HG02981 (cell line): ENCODE measurements around the gene NDRG4.
"Not testable (repeated sequence)": the region's sequence is repeated elsewhere in the genome, so short reads cannot be mapped to it uniquely, and the experiment has no call there.

Experiments
- ATAC-seq: cut with Tn5 transposase; IDR thresholded peaks from one replicate; pipeline ENCODE4 v1.9.1; 2021; ENCODE audit warnings: mild to moderate bottlenecking, moderate library complexity; ENCODE audit not compliant: unreplicated experiment

The NDRG4 gene

GRCh38 chr16:58464916-58465731 lies 34.8 kb upstream of the NDRG4 start:
- no peak for ATAC-seq

DNA sequence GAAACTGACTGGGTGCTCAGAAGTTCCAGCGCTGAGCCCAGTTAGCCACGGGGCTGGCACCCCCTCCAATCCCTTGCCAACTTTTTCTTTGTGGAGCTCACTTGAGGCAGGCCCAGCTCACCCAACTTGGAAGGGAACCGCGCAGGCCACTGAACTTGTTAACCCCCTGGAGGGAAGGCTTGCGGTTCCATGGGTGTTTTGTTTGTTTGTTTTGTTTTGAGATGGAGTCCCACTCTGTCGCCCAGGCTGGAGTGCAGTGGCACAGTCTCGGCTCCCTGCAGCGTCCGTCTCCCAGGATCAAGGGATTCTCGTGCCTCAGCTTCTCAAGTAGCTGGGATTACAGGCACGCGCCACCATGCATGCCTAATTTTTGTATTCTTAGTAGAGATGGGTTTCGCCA lies 34.1 kb upstream of the NDRG4 start:
- ATAC-seq: no peak

GRCh38 chr16:58466396-58466795 lies 33.5 kb upstream of the NDRG4 start:
- no peak for ATAC-seq

GRCh38 chr16:58467905-58468304 lies 32.0 kb upstream of the NDRG4 start:
- ATAC-seq: no peak

DNA sequence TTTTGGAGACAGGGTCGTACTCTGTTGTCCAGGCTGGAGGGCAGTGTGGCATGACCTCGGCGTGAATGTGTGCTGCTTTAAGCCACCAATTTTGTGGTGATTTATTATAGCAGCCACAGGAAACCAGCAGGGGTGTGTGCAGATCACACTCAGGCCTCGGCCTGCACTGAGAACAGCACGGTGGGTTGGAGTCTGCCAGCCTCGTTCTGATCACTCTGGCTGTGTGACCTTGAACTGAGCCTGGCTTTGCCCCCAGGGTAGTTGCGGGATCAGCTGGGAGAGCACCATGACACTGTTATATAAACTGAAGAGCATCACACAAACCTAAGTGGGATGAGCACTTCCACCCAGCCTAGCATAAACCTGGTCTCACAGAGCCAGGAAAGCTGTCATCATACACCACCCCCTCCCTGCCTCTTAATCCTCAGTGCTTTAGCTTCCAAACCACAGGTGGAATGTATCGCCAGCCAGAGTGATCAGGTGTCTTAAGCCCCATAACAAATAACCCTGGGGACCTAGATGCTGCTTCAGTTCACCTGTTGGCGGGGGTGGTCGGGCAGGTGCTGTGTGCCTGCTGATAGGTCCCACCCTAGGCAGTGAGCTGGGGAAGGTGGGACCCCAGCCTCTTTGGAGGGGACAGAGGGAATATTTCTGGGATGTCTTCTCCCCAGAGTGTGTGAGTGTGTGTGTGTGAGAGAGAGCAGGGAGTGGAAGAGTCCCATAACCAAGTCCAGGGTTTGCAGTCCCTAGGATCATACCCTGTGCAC lies 28.6 kb upstream of the NDRG4 start:
- no peak for ATAC-seq

DNA sequence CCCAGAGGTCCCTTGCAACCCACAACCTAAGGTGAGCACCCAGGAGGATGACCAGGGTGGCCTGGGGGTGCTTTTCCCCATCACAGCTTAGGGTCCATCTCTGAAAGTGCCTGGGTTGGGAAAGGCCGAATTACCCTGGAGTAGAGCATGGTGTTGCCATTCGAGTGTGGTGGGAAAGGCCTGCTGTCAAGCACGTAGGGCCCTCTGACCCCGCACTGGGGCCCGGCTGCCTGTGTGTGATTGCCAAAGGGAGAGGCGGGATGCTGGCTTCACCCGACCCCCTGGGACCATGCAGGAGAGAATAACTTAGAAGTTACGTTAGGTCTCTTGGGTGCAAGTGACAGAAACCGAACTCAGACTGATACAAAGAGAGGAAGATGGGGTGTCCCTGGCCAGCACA lies 27.7 kb upstream of the NDRG4 start:
- no peak for ATAC-seq

GRCh38 chr16:58472827-58473226 lies 27.1 kb upstream of the NDRG4 start:
- ATAC-seq: no peak

- no peak for ATAC-seq
Observed at GRCh38 chr16:58474296-58474695, 25.6 kb upstream of the NDRG4 start.

DNA sequence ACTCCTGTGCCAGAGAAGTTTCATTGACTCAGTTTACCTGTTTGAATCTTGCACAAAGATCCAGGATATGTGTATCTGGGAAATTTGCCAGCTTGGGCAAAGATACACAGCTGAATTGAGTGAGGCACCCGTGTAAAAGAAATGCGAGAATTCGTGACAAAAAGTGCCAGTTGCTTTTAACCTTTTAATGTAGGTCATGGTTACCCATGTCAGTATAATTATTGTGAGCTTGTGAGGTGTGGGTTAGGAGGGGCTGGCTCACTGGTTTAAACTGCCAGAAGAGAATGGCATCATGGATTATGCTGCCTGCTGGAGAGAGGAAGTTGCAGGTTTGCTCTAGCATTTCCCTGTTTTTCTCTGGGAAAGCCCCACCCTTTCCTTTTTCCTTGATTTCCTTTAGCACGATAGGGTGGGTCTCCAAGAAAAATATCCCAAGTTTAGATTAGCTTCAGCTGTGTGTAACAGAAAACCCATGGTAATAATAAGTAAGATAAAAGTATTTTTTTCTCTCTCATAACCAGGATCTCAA lies 24.8 kb upstream of the NDRG4 start:
- no peak for ATAC-seq

- no peak for ATAC-seq
Observed at GRCh38 chr16:58476791-58477190, 23.2 kb upstream of the NDRG4 start.

GRCh38 chr16:58478427-58478826 lies 21.5 kb upstream of the NDRG4 start:
- no peak for ATAC-seq

GRCh38 chr16:58481226-58481869 lies 18.6 kb upstream of the NDRG4 start:
- no peak for ATAC-seq

DNA sequence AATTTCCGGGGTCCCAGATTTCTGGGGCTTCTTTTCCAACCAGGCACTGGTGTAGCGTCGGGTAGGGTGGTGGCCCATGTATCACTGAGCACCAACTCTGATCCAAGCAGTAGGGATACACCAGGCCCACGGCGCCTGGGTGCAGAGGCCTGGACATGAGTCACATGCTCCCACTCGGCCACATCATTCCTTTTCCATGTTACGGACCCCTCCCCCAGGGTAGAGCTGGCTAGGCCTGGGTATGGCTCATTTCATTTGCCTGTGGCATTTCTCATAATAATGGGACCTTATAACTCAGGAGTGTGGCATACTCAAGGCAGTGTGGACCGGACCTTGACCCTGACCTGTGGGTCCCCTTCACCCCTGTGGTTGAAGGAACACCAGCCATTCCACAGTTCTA lies 18.0 kb upstream of the NDRG4 start:
- ATAC-seq: no peak

- no peak for ATAC-seq
Observed at GRCh38 chr16:58485184-58485887, 14.6 kb upstream of the NDRG4 start.

- peak; percentile 81 for ATAC-seq
Observed at GRCh38 chr16:58487566-58488351, 12.2 kb upstream of the NDRG4 start.

- ATAC-seq: no peak
Observed at GRCh38 chr16:58488531-58488930, 11.4 kb upstream of the NDRG4 start.

DNA sequence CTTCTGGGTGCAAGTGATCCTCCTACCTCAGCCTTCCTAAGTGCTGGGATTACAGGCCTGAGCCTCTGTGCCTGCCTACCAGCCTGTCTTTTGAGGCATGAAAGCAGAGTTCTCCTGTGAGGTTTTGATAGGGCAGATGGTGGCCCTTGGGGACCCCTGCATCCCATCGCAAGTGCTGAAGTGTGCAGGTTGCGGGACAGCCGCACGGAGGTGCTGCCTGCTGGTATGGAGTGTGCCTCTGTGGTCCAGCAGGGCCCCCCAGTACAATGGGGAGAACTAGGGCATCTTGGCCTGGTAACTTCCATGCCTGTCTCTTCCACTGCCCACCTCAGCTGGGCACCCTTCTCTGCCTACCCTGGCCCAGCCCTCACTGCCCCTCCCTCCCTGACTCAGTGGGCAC lies 9.9 kb upstream of the NDRG4 start:
- no peak for ATAC-seq

DNA sequence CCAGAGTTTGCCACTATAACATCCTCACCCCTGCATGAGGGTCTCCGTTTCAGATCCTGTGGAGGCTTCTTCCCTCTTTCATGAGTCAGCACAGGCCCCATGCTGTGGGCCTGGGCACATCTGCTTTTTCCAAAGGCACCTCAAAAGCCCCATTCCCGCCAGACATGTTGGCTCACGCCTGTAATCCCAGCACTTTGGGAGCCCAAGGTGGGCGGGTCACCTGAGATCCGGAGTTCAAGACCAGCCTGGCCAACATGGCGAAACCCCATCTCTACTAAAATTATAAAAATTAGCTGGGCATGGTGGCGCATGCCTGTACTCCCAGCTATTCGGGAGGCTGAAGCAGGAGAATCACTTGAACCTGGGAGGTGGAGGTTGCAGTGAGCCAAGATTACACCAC lies 9.4 kb upstream of the NDRG4 start:
- not testable (repeated sequence) for ATAC-seq

GRCh38 chr16:58492066-58492465 lies 7.9 kb upstream of the NDRG4 start:
- ATAC-seq: no peak

GRCh38 chr16:58492735-58493134 lies 7.2 kb upstream of the NDRG4 start:
- ATAC-seq: no peak
